Astrocyte (in vitro differentiated cells and primary cell): ENCODE measurements around the gene PACS2. TPM values are rescaled to one million over a fixed set of nuclear protein-coding genes. Genes with fewer than 3 reads are reported as not detected.

Experiments used
- DNase-seq: peaks from one replicate; pipeline ENCODE4 v3.0.0-alpha.2; 2010; ENCODE audit warnings: low read depth
- FAIRE-seq: peaks from 2 replicates; lab custom pipeline; 2011; peaks lifted over from hg19 to GRCh38; lab: Jason Lieb, UNC
- H2AFZ ChIP-seq: 2 replicates; pipeline ENCODE4 v1.6.0; 2012; ENCODE audit warnings: low read depth, low read length, inconsistent platforms
- H3K27ac ChIP-seq: 2 replicates; pipeline ENCODE4 v1.5.1; 2011; ENCODE audit warnings: low read depth, low read length, inconsistent platforms
- H3K27me3 ChIP-seq: 2 replicates; pipeline ENCODE4 v1.6.0; 2011; ENCODE audit warnings: low read length, inconsistent platforms; ENCODE audit not compliant: insufficient read depth
- H3K36me3 ChIP-seq: 2 replicates; pipeline ENCODE4 v1.5.1; 2011; ENCODE audit warnings: low read length, inconsistent platforms; ENCODE audit not compliant: insufficient read depth
- H3K4me1 ChIP-seq: 2 replicates; pipeline ENCODE4 v1.5.1; 2011; ENCODE audit warnings: low read length, inconsistent platforms; ENCODE audit not compliant: insufficient read depth
- H3K4me2 ChIP-seq: 2 replicates; pipeline ENCODE4 v1.6.0; 2012; ENCODE audit warnings: low read length, inconsistent platforms
- H3K4me3 ChIP-seq: 2 replicates; pipeline ENCODE4 v1.5.1; 2011; ENCODE audit warnings: low read depth, mild to moderate bottlenecking, low read length, inconsistent platforms; ENCODE audit not compliant: insufficient read depth
- H3K79me2 ChIP-seq: 2 replicates; pipeline ENCODE4 v1.6.0; 2012; ENCODE audit warnings: mild to moderate bottlenecking, low read length, inconsistent platforms; ENCODE audit not compliant: insufficient read depth
- H3K9ac ChIP-seq: 2 replicates; pipeline ENCODE4 v1.6.0; 2012; ENCODE audit warnings: mild to moderate bottlenecking, low read length, inconsistent platforms
- H3K9me3 ChIP-seq: 2 replicates; pipeline ENCODE4 v1.5.1; 2012; ENCODE audit warnings: low read depth, mild to moderate bottlenecking, low read length, inconsistent platforms; ENCODE audit not compliant: insufficient read depth
- H4K20me1 ChIP-seq: 2 replicates; pipeline ENCODE4 v1.6.0; 2012; ENCODE audit warnings: low read length, inconsistent platforms; ENCODE audit not compliant: insufficient read depth
- H3K27ac Mint-ChIP-seq: one replicate; pipeline ENCODE4 v1.8.0; 2021; ENCODE audit warnings: mild to moderate bottlenecking, mixed read lengths; ENCODE audit not compliant: unreplicated experiment
- H3K27me3 Mint-ChIP-seq: one replicate; pipeline ENCODE4 v1.8.0; 2021; ENCODE audit warnings: low read depth, mixed read lengths; ENCODE audit not compliant: unreplicated experiment
- H3K36me3 Mint-ChIP-seq: one replicate; pipeline ENCODE4 v1.8.0; 2021; ENCODE audit warnings: low read depth, mixed read lengths; ENCODE audit not compliant: unreplicated experiment
- H3K4me1 Mint-ChIP-seq: one replicate; pipeline ENCODE4 v1.8.0; 2021; ENCODE audit warnings: low read depth, mixed read lengths; ENCODE audit not compliant: unreplicated experiment
- H3K4me3 Mint-ChIP-seq: one replicate; pipeline ENCODE4 v1.8.0; 2021; ENCODE audit warnings: mild to moderate bottlenecking, moderate library complexity, mixed read lengths; ENCODE audit not compliant: unreplicated experiment
- H3K9me3 Mint-ChIP-seq: one replicate; pipeline ENCODE4 v1.8.0; 2021; ENCODE audit warnings: mild to moderate bottlenecking, mixed read lengths; ENCODE audit not compliant: unreplicated experiment
- EZH2 ChIP-seq: IDR thresholded peaks from 2 replicates; pipeline ENCODE4 v1.6.1; 2012; ENCODE audit warnings: mild to moderate bottlenecking, low read length, inconsistent platforms; ENCODE audit not compliant: insufficient read depth
- total RNA-seq: library from RNA; stranded (reverse); gene quantifications from 2 replicates; pipeline ENCODE4 v1.2.1, GENCODE V29; 2021
- TF ChIP-seq, protein P1 (sequence below): IDR thresholded peaks from 2 replicates; pipeline ENCODE4 v1.5.1; 2011; ENCODE audit warnings: low read depth, mild to moderate bottlenecking, inconsistent platforms, low read length, moderate library complexity; ENCODE audit not compliant: insufficient read depth

The PACS2 gene
- total RNA-seq, 1 donor from 2014 or later, result 51.0 TPM

DNA sequence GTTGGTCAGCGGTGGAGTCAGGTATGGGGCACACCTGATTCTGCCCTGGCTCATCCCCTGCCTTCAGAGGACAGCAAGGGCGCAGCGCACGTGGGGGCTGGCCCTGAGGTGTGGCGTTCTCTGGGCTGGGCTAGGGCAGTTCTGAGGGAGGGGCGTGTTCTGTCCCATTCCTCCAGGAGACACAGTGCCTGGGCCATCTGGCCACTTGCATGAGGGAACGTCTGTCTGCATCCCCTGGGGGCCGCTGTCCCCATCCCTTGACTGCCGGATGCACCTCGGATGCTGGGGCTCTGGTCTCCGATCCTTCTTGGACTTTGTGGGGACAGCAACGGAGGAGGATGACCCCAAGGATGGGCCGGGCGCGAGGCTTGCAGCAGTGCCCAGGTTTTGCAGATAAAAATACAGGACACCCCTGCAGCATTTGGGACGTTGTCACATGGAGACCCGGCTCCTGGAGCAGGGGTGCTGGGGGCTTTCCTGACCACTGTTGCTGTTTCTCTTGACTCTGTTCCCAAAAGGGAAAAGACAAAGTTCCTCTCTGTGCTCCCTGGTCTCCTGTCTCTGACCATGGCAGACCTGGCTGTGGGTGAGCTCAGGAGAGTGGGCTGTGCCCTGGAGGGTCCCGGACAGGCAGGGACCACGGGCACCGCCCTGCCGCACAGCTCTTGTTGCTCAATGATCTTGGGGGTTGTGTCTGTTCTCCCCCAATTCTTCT is 112.0 kb downstream of the PACS2 start:
- Histone ChIP-seq H3K9ac (no peak overlapping the region), H3K9me3 (no peaks in the 10 kb centered on the region), H3K4me3 (no peak overlapping the region), H3K36me3 (no peaks in the 10 kb centered on the region), H2AFZ (no peak overlapping the region), H3K4me1 (peaks cover 13% of the 10 kb centered on the region), H3K27ac (no peak overlapping the region), H3K4me2 (no peak overlapping the region), H3K27me3 (no peaks in the 10 kb centered on the region), H4K20me1 (peaks cover 87% of the 10 kb centered on the region), H3K79me2 (peaks cover 93% of the 10 kb centered on the region)
- Mint-ChIP-seq H3K4me1 (peaks cover 13% of the 10 kb centered on the region), H3K36me3 (peaks cover 20% of the 10 kb centered on the region), H3K4me3 (no peak overlapping the region), H3K27ac (no peak overlapping the region), H3K9me3 (peaks cover 2% of the 10 kb centered on the region), H3K27me3 (no peaks in the 10 kb centered on the region)
- FAIRE-seq (no peak), DNase-seq (no peak)
- TF ChIP-seq, protein P1, sequence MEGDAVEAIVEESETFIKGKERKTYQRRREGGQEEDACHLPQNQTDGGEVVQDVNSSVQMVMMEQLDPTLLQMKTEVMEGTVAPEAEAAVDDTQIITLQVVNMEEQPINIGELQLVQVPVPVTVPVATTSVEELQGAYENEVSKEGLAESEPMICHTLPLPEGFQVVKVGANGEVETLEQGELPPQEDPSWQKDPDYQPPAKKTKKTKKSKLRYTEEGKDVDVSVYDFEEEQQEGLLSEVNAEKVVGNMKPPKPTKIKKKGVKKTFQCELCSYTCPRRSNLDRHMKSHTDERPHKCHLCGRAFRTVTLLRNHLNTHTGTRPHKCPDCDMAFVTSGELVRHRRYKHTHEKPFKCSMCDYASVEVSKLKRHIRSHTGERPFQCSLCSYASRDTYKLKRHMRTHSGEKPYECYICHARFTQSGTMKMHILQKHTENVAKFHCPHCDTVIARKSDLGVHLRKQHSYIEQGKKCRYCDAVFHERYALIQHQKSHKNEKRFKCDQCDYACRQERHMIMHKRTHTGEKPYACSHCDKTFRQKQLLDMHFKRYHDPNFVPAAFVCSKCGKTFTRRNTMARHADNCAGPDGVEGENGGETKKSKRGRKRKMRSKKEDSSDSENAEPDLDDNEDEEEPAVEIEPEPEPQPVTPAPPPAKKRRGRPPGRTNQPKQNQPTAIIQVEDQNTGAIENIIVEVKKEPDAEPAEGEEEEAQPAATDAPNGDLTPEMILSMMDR, result no peak
- no peak for TF ChIP-seq EZH2

DNA sequence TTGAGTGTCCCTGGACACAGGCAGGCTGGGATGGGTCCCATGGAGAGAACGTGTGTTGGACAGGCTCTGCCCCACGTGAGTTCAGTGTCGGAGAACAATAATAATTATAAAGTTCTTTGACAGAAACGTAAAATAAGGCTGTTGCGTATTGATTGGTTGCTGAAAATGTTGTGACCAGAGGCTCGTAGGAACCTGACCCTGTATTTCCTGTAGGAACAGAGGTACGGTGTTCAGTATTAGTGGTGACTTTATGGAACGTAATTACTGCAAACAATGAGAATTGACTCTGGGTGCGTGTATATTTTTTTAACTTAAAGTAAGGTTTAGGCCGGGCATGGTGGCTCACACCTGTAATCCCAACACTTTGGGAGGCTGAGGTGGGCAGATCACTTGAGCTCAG is 112.9 kb downstream of the PACS2 start:
- Histone ChIP-seq H3K36me3 (no peaks in the 10 kb centered on the region), H3K9me3 (no peaks in the 10 kb centered on the region), H2AFZ (no peak overlapping the region), H3K79me2 (peaks cover 91% of the 10 kb centered on the region), H4K20me1 (peaks cover 85% of the 10 kb centered on the region), H3K9ac (no peak overlapping the region), H3K4me3 (no peak overlapping the region), H3K4me1 (peaks cover 10% of the 10 kb centered on the region), H3K27me3 (no peaks in the 10 kb centered on the region), H3K4me2 (no peak overlapping the region), H3K27ac (no peak overlapping the region)
- no peak for FAIRE-seq
- DNase-seq, result no peak
- peaks cover 20% of the 10 kb centered on the region for H3K36me3 Mint-ChIP-seq
- H3K4me3 Mint-ChIP-seq, result no peak overlapping the region
- no peaks in the 10 kb centered on the region for H3K27me3 Mint-ChIP-seq
- H3K27ac Mint-ChIP-seq, result no peak overlapping the region
- TF ChIP-seq EZH2, result no peak
- TF ChIP-seq, protein P1, result no peak
- H3K4me1 Mint-ChIP-seq, result peaks cover 10% of the 10 kb centered on the region
- H3K9me3 Mint-ChIP-seq, result peaks cover 2% of the 10 kb centered on the region

DNA sequence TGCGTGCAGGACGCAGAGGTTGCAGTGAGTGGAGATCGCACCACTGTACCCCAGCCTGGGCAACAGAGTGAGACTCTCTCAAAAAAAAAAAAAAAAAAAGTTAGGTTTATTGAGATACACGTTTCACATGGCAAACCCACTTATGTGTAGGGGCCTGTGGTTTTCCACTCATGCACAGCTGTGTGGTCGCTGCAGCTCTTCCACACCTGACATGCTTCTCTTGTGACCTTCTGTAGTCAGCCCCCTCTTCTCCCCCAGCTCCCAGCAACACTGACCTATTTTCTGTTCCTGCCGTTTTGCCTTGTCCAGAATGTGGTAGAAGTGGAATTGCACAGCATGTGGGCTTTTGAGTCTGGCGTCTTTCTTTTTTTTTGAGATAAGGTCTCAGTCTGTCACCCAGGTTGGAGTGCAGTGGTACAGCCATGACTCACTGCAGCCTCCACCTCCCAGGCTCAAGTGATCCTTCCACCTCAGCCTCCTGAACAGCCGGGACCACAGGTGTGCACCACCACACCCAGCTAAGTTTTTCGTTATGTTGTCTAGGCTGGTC is 113.5 kb downstream of the PACS2 start:
- H4K20me1 ChIP-seq, result peaks cover 85% of the 10 kb centered on the region
- no peak overlapping the region for H3K27ac Mint-ChIP-seq

More for the DNA sequence above, 113.5 kb downstream of the PACS2 start:
- Mint-ChIP-seq H3K9me3 (peaks cover 2% of the 10 kb centered on the region), H3K4me1 (peaks cover 7% of the 10 kb centered on the region), H3K4me3 (no peak overlapping the region), H3K27me3 (no peaks in the 10 kb centered on the region), H3K36me3 (peaks cover 20% of the 10 kb centered on the region)
- no peaks in the 10 kb centered on the region for H3K27me3 ChIP-seq
- H3K27ac ChIP-seq, result no peak overlapping the region
- no peak overlapping the region for H3K4me3 ChIP-seq
- H3K79me2 ChIP-seq, result peaks cover 91% of the 10 kb centered on the region
- H3K4me1 ChIP-seq, result peaks cover 10% of the 10 kb centered on the region
- no peak overlapping the region for H3K4me2 ChIP-seq
- FAIRE-seq (no peak), DNase-seq (no peak)
- no peaks in the 10 kb centered on the region for H3K36me3 ChIP-seq
- no peaks in the 10 kb centered on the region for H3K9me3 ChIP-seq
- TF ChIP-seq, protein P1, result no peak
- TF ChIP-seq EZH2, result no peak
- no peak overlapping the region for H3K9ac ChIP-seq
- no peak overlapping the region for H2AFZ ChIP-seq
